Thyroid gland (tissue), 4 donors: Measurements from ENCODE around the gene GPSM1. TPM values are rescaled to one million over a fixed set of nuclear protein-coding genes. Genes with fewer than 3 reads are reported as not detected.

ENCODE experiments used
- DNase-seq, 2 donors: peaks; one replicate each; pipeline ENCODE4 v3.0.0-alpha.2; 2019
- H3K27ac ChIP-seq, 3 donors: fragments of 200-600 bp; sonication (generic); 1 replicate in 2 of 3; 2 replicates in 1 of 3; pipeline ENCODE4 v1.5.1; 2016 to 2019; ENCODE audit warnings: mild to moderate bottlenecking in 1 of 3, moderate library complexity in 1 of 3
- H3K27me3 ChIP-seq: fragments of 200-600 bp; sonication (generic); one replicate; pipeline ENCODE4 v1.5.1; 2019
- H3K36me3 ChIP-seq, 2 donors: fragments of 200-600 bp; sonication (generic); one replicate each; pipeline ENCODE4 v1.5.1; 2016 to 2019
- H3K4me1 ChIP-seq, 2 donors: fragments of 200-600 bp; sonication (generic); one replicate each; pipeline ENCODE4 v1.5.1; 2017 to 2019
- H3K4me3 ChIP-seq, 3 donors: fragments of 200-600 bp; sonication (generic); replicated peaks in 1 of 3; 1 replicate in 2 of 3; 2 replicates in 1 of 3; pipeline ENCODE4 v1.5.1; 2016; ENCODE audit warnings: mild to moderate bottlenecking in 1 of 3
- H3K9me3 ChIP-seq: fragments of 200-600 bp; sonication (generic); one replicate; pipeline ENCODE4 v1.5.1; 2017
- POLR2A ChIP-seq, 2 donors: fragments of 450-650 bp; IDR thresholded peaks; one replicate each; pipeline ENCODE4 v1.6.1; 2017; ENCODE audit warnings: antibody characterized with exemption in 2 of 2, mild to moderate bottlenecking in 2 of 2, moderate library complexity in 1 of 2
- WGBS, 2 donors: methylation state at CpG; one replicate each; pipeline ENCODE4 v1.1.5; 2017; 5-methylcytosine and 5-hydroxymethylcytosine counted together
- intact Hi-C: fragments of 100-400 bp; cut with DNase I; formaldehyde crosslinking; loops from one replicate; pipeline ENCODE4 v1.15.1; 2023
- total RNA-seq, 4 donors: library from RNA; depleted of rRNA; stranded (reverse); fragments of >200 nt; gene quantifications; one replicate each; pipeline ENCODE4 v1.2.3, GENCODE V29; 2016
- TF ChIP-seq, protein P1 (sequence below), 6 experiments: fragments of 200-600 bp in 3 of 6; fragments of 450-650 bp in 3 of 6; sonication (generic) in 3 of 6; IDR thresholded peaks; one replicate each; pipeline ENCODE4 v1.5.1; 2016 to 2019; ENCODE audit warnings: antibody characterized with exemption in 6 of 6, mild to moderate bottlenecking in 2 of 6, inconsistent platforms in 1 of 6, moderate library complexity in 1 of 6

GPSM1 gene
- total RNA-seq, 4 donors from 2014 or later: 5.9 to 18.1 (median 12.2) TPM

DNA sequence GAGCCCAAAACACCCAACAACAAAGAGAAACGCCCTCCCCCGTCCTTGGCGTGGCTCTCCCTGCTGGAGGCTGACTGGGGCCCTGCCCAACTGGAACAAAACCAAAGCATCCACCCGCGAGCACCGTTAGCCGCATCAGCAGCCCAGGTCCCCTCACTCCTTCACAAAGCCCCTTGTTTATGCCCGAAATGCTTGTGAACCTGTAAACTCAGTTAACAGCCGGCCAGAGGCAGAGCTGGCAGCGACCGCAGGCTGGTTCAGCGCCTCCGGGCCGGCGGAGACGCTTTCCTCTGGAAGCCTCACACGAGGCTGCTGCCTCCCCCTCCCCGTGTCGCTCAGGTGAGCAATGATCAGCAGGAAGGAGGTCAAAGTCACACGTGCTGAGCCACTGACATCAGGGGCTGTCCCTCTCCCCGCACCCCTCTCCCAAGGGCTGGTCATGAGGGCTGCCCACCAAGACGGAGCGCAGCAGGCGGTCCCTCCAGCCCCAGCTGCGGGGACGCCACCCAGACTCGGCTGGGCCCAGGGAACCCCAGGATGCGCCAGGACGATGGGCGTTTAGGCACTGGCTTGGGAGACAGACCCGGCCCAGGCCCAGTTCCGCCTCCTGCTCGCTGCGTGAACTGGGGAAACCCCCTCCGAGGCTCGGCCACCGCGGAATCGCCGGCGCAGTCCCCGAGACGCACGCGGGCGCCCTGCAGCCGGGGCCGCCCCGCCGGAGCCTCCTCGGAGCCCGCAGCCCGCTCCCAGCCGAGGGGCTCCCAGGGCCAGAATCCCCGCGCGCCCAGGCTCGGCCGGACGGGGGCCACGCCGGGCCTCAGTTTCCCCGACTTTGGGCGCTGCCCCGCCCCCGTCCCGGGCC is 72.1 kb downstream of the GPSM1 start:
- 2 to 5% methylated on average over 12 to 32 of the region's 67 CpGs for WGBS, 2 donors
- H3K9me3 ChIP-seq: no peaks in the 10 kb centered on the region
- TF ChIP-seq POLR2A (IDR thresholded peaks at IDR 0.05): no peak
- TF ChIP-seq, protein P1, sequence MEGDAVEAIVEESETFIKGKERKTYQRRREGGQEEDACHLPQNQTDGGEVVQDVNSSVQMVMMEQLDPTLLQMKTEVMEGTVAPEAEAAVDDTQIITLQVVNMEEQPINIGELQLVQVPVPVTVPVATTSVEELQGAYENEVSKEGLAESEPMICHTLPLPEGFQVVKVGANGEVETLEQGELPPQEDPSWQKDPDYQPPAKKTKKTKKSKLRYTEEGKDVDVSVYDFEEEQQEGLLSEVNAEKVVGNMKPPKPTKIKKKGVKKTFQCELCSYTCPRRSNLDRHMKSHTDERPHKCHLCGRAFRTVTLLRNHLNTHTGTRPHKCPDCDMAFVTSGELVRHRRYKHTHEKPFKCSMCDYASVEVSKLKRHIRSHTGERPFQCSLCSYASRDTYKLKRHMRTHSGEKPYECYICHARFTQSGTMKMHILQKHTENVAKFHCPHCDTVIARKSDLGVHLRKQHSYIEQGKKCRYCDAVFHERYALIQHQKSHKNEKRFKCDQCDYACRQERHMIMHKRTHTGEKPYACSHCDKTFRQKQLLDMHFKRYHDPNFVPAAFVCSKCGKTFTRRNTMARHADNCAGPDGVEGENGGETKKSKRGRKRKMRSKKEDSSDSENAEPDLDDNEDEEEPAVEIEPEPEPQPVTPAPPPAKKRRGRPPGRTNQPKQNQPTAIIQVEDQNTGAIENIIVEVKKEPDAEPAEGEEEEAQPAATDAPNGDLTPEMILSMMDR (IDR thresholded peaks at IDR 0.05): no peak
- peaks cover 16 to 17% of the 10 kb centered on the region in 2 donors for H3K4me1 ChIP-seq
- H3K27ac ChIP-seq: peak overlapping the region in 1 of 3 donors; percentile 32
- peak overlapping the region; percentile 76 to 99 (median 98) for H3K4me3 ChIP-seq
- H3K36me3 ChIP-seq: peaks cover 12 to 26% of the 10 kb centered on the region in 2 donors
- intact Hi-C loops: loop anchor here (5.0 kb wide), 1 partner anchor 38 kb away; the partner anchor contains the start of gene INPP5E
- no peaks in the 10 kb centered on the region for H3K27me3 ChIP-seq
- DNase-seq: peak; percentile 9 to 15

DNA sequence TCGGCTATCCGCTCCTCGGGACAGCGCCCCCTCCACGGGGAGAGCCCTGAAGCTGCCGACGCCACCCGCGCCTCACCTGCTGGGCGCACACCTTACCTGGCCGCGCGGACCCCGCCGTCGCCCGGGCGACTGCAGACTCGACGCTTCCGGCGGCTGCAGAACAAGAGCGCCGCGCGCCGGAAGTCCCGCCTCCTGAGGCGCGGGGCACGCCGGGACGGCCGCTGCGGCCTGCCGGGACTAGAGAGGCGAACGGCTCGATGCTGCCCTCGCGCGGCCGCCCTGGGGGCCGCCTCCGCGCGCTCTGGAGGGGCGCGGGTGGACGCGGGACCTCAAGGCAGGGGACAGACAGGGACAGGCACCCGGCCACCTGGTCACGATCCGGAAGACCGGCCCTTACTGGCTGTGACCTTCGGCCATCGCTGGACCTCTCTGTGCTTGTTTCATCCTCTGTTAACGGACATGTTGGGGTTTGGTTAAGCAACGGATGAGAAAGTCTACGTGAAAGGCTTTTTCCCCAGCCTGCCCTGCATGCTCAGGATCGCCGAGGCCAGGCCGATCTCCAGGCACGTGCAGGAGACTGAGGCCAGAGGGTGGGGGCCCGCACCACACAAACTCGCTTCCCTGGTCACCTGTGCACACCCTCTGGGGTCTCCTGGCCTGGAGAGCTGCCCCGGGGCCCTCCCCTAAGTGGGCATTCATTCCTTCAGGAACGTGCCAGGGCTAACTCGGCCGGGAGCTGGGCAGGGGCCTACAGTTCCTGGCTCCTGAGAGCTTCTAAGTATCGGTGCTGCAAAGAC is 72.9 kb downstream of the GPSM1 start, which contains the start of gene SNAPC4:
Gene SNAPC4, minus strand, starts transcription at position 133 of the 797 bp plus-strand sequence. CDS start 1,742 bp downstream, outside the sequence.
- TF ChIP-seq, protein P1 (IDR thresholded peaks at IDR 0.05): peak; percentile 52 to 99 (median 92)
- peak in 1 of 2 donors; percentile 63 for TF ChIP-seq POLR2A (IDR thresholded peaks at IDR 0.05)
- intact Hi-C loops: loop anchor here (5.0 kb wide), 1 partner anchor 37 kb away; the partner anchor contains the start of gene INPP5E
- peak; percentile 82 to 84 for DNase-seq
- H3K27ac ChIP-seq: peak within 1 kb of the TSS in 2 of 3 donors; percentile 32 to 41
- peak within 1 kb of the TSS; percentile 76 to 99 (median 98) for H3K4me3 ChIP-seq
- no peaks in the 10 kb centered on the region for H3K9me3 ChIP-seq
- 1 to 10% methylated on average over 15 to 17 of the region's 71 CpGs for WGBS, 2 donors
- no peaks in the 10 kb centered on the region for H3K27me3 ChIP-seq
- peaks cover 16 to 17% of the 10 kb centered on the region in 2 donors for H3K4me1 ChIP-seq
- H3K36me3 ChIP-seq: peaks cover 8 to 24% of the 10 kb centered on the region in 2 donors

DNA sequence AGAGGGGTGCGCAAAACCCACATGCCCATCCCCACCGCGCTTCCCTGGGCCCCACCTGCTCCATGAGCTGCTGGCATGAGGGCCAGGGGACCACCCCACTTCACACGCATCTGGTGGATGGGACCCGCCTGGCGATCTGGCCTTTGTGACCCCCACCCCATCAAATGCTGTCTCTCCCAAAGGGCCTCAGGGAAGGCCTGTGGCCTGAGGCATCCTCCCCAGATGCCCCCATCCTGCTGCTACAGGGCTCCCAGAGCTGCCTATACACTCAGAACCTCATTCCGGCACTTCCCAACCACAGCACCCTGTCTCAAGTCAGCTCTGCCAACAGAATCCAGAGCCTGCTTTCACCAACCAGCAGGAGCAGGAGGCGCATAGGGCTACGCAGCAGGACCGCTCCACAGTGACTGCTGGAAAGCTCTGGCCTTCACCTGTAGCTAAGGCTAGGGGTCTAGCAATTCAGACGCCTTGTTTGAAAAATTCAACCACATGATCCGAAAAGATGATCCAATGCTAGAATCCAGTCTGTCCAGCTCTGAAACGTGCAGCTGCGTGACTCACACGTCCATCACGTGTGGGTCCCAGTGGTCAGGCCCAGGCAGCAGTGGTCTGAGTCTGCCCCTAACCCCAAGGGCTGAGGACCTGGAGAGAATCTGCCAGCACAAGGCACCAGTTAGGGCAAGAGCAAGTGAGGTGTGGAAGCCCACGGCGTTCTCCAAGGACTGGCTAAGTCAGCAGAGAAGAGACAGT is 74.0 kb downstream of the GPSM1 start:
- H3K9me3 ChIP-seq: no peaks in the 10 kb centered on the region
- no peak overlapping the region for H3K4me3 ChIP-seq
- H3K36me3 ChIP-seq: peaks cover 8 to 24% of the 10 kb centered on the region in 2 donors
- no peak overlapping the region for H3K27ac ChIP-seq
- intact Hi-C loops: loop anchor here (5.0 kb wide), 1 partner anchor 36 kb away; the partner anchor contains the start of gene INPP5E
- DNase-seq: no peak
- TF ChIP-seq, protein P1 (IDR thresholded peaks at IDR 0.05): no peak
- TF ChIP-seq POLR2A (IDR thresholded peaks at IDR 0.05): no peak
- H3K27me3 ChIP-seq: no peaks in the 10 kb centered on the region
- WGBS, 2 donors: 88 to 98% methylated on average over 14 to 18 of the region's 18 CpGs
- H3K4me1 ChIP-seq: peaks cover 16 to 17% of the 10 kb centered on the region in 2 donors

DNA sequence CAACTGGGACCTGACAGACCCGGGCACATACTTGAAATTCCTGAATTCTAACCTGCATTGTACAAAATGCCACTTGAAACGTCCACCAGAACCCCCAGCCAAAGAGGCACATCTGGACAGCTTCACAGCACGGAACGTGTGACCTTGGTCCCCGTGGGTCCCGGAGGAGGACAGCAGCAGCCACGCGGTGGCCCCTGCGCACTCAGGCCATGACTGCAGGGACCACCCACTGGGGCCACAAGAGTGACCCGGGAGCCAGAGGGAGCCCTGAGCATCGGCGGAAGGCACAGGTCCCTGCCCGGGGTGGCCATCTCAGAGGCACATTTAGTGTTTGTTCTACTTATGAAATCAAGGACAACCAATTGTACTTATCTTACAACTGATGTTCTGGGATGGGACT is 74.7 kb downstream of the GPSM1 start:
- Histone ChIP-seq H3K4me1 (peaks cover 16 to 17% of the 10 kb centered on the region in 2 donors), H3K36me3 (peaks cover 8 to 21% of the 10 kb centered on the region in 2 donors), H3K4me3 (no peak overlapping the region), H3K27ac (no peak overlapping the region), H3K9me3 (no peaks in the 10 kb centered on the region), H3K27me3 (no peaks in the 10 kb centered on the region)
- intact Hi-C loops: loop anchor here (5.0 kb wide), 1 partner anchor 35 kb away; the partner anchor contains the start of gene INPP5E
- TF ChIP-seq, protein P1 (IDR thresholded peaks at IDR 0.05): no peak
- no peak for TF ChIP-seq POLR2A (IDR thresholded peaks at IDR 0.05)
- 72 to 75% methylated on average over 13 of the region's 13 CpGs for WGBS, 2 donors
- DNase-seq: no peak
